ENCODE measurements around the gene APPBP2.
"Not testable (repeated sequence)": the region's sequence is repeated elsewhere in the genome, so short reads cannot be mapped to it uniquely, and the experiment has no call there.

APPBP2 gene

GRCh38 chr17:60495260-60495659, 30.8 kb downstream of the APPBP2 start:
- no peak for DNase-seq

DNA sequence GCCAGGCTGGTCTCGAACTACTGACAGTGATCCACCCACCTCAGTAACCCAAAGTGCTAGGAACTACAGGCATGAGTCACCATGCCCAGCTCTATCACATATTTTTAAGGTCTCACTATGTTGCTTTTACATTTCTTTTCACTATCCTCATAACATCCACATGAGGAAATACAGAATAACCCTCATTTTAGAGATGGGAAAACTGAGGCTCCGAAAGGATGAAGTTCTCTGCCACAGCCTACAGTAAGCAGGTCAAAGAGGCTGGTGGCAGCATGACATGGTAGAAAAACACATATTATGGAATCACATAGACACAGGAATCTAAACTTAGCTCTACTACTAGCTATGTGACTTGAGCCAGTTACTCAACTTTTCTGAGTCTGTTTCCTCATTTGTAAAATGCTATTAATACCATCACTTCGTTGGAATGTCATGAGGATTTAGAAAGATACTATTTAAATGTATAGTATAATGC, 32.2 kb downstream of the APPBP2 start:
- DNase-seq, result no peak

- no peak for DNase-seq
Measured at GRCh38 chr17:60491771-60492170, 34.3 kb downstream of the APPBP2 start.

DNA sequence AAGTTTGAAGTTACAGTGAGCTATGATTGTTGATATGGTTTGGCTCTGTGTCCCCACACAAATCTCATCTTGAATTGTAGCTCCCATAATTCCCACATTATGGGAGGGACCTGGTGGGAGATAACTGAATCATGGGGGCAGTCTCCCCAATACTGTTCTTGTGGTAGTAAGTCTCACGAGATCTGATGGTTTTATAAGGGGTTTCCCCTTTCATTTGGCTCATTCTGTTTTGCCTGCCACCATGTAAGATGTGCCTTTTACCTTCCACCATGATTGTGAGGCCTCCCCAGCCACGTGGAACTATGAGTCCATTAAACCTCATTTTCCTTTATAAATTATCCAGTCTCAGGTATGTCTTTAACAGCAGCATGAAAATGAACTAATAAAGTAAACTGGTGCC, 35.4 kb downstream of the APPBP2 start:
- not testable (repeated sequence) for DNase-seq

DNA sequence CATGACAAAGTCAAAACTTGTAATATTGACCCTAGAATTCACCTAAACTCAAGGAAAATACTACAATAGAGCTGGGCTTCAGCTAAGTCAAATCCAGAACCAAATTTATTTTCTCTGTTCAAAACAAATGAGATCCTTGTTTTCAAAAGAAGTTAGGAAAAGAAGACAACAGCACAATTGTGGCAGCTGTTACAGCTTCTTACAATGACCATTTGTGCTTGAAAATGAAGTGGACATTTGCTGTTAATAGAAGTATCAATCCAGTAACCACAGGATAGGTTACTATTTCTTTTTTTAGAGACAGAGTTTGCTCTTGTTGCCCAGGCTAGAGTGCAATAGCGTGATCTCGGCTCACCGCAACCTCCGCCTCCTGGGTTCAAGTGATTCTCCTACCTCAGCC, 44.4 kb downstream of the APPBP2 start:
- no peak for DNase-seq

DNA sequence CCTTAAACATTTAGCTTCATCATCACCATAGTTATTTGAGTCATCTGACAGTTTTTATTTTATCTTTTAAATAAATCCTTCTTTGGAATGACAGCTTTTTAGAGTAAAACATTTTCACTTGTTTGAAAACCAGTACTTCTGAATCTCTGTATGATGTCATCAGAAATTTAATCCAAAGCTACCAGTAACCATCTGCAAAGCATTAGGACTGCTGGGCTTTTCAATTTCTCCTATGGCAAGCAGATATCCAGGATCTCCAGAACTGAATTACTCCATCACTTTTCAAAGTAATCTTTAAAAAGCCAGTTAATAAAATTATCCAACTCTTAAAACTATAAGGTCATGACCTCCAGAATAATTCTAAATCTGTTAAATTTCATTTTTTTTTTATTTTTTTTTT, 52.3 kb downstream of the APPBP2 start:
- no peak for DNase-seq

DNA sequence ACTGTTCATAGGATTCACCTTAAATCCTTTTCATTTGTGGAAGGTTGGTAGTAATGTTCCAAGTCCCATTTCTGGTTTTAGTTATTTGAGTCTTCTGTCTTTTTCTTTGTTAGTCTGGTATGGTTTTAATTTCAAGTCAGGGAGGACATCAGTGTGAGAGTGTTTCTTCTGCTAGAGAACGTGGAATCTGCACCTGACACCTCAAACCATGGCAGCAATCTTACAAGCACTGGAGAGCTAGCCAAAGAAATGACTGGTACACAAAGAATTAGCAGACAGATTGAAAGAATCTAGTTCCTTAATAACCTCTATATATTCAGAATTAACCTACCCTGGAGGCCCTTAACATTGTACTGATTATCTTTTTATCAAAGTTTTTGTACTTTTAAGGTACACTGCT, 53.6 kb downstream of the APPBP2 start:
- DNase-seq, result no peak

- DNase-seq, result no peak
Measured at GRCh38 chr17:60471451-60471850, 54.6 kb downstream of the APPBP2 start.

- DNase-seq, result no peak
Measured at GRCh38 chr17:60468371-60468770, 57.7 kb downstream of the APPBP2 start.

DNA sequence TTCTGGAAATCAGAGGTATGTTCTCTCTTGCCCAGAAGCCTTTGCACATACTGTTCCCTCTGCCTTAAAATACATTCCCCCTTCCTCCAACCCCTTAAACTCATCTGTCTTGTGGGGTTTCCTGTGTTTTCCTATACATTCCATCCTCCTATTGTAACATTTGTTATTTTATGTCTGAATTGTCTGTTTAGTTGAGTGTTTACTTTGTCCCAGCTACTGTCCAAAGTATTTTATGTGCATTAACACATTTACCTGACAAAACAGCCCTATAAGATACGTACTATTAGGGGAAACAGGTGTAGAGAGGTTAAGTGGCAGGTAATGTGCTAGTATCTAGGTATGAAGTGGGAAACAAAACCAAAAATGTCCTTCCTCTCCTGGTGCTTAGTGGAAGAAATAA, 61.7 kb downstream of the APPBP2 start:
- DNase-seq, result no peak

DNA sequence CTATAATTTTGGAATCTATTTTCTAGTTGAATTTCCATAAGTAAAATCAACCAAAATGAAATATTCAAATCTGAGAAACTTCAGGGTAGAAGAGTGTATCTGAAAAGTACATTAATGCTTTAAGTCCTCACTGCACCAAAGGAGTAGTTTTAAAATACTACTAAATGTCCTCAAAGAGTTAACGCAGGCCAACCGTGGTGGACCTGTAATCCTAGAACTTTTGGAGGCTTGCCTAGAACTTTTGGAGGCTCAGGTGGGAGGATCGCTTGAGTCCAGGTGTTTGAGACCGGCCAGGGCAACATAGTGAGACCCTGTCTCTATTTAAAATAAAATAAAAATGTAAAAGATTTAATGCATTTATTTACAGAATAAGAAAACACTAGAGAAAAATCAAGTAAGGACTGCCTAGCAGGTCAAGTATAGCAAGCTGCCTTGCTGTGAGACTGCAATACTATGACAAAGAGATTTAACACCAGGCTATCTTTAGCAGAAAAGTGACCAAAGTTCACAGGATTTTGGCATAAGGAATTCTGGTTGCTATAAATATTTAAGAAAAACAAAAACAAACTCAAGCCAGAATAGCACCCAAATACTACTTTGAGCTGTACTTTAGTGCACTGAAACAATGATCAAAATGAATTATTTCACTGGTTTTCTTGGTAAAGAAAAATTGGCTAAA, 62.7 kb downstream of the APPBP2 start:
- DNase-seq, result no peak

DNA sequence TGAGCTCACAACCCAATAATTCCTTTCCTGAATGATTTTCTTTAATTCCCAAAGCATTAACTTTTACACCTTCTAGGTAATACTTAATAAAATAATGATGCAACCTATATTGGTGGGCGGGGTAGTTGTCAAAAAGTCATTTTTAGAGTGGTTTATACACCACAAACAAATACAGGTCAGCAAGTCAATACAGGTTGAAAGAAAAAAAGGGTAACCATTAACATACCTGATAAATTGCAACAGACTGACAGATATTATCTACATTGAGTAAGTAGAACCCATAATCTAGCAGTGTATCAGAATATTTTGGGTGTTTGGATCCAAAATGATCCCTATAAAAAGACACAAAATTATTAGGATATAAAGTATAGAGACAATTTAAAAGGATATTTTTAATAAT, 64.5 kb downstream of the APPBP2 start:
- no peak for DNase-seq

GRCh38 chr17:60457148-60457547, 68.9 kb downstream of the APPBP2 start:
- no peak for DNase-seq

DNA sequence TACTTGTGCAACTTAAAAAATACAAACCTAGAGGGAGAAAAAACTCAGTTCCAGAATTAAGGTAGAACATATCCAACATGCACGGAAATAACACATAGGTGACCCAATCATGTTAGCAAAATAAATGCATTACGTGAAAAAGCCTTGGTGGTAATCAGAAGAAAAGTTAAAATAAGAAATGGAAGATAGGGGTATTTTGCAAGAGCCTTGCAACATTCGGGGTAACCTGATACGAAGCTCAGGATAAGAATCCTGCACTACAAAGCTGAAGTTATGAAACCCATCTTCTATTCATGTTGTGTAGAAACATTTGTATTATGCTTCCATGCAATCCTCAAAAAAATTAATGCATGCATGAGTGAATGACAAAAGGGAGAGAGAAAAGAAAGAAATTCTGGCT, 70.7 kb downstream of the APPBP2 start:
- DNase-seq, result no peak

DNA sequence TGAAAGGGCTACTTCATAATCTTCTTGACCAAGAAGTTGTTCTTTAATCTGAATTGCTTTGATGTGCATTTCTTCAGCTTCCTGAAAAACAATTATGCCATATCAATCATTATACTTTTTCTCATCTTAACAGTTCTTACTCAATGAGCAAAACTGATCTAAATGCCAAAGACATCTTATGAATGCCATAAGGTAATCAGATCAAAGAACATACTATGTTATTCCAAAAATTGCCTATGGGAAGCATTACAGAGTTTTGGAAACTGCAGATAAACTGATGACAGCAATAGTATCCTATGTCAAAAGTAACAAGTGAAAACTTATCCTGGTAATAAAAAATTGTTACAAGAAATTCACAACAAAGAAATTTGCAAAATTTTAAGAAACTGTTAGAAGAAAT, 74.1 kb downstream of the APPBP2 start:
- DNase-seq, result no peak

- no peak for DNase-seq
Measured at GRCh38 chr17:60451071-60451470, 75.0 kb downstream of the APPBP2 start.

DNA sequence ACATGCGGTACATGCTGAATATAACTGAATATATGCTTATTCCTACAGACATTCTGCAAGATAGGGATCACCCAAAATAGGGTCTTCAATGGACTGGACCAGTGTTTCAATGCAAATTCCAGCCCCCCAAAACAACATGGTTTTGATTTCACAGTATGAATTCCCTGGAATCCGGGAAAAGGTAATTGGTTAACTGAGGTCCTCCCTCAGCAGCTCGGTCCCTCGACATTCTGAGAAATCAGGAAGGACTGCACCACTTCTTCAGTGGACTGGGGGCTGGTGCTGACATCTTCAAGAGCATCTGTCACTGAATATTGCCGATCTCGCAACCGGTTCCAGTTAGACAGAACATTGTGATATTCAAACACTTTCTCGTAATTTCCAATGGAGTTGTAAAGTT, 78.7 kb downstream of the APPBP2 start:
- no peak for DNase-seq

DNA sequence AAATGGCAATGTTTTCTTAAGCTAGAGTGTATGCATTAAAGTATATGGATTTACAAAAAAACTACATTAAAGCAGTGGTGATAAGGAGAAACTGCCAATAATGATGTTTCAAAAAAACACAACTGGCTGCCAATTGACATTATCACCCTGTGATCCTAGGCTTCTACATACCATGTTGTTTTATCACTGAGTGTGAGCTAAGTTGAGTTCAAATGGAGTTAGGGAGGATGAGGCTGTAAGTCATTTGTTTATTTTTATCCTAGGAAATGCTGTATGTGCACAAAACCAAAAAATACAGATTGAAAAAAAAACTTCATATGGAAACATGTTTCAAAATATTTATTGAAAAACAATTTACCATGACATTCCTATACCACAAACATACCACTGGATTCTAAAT, 80.9 kb downstream of the APPBP2 start:
- DNase-seq, result no peak

- no peak for DNase-seq
Measured at GRCh38 chr17:60443713-60444112, 82.3 kb downstream of the APPBP2 start.

GRCh38 chr17:60442271-60443173, 83.5 kb downstream of the APPBP2 start:
- DNase-seq, result no peak

- no peak for DNase-seq
Measured at GRCh38 chr17:60439501-60439900, 86.5 kb downstream of the APPBP2 start.

- DNase-seq, result no peak
Measured at GRCh38 chr17:60436676-60437075, 89.4 kb downstream of the APPBP2 start.

DNA sequence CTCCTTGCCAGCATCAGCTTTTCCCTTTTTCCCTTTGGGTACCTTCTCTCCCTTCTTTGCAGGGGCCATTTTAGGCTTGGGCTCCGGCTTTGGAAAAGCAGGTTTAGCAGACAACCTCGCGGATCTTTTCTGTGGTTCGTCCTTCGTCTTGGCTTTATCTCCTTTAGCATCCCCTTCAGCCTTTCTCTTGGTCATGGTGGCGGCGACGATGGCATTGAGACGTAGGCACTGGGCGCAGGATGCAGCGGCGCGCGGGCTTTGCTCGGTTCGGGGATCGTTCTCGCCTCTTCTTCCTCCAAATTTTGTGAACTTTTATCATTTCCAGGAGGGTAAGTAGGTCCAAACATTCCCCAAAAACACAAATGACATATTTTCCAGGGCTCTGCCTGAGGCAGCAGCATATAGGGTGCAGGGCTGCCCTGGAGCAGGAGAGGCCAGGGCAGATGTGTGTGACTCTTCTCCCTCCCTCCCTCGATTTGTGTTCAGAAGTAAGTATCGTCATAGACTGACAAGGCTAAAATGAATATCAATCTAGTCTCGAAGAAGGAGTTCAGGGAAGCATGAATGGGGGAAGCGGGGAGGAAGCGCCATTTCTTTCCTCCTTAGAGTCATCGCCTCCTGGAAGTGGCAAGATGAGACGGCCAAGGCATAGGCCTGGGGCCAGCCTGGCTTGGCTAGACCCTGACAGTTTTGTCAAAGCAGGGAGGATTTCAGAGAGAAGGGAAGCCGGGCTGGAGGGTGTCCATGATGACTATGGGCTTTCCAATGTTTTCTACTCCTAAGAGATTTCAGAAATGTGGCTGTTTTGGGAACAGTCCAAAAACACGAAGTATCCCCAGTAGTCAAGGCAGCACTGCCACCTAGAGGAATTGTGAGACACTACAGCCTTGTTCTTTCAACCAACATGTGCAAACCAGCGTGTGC, 90.5 kb downstream of the APPBP2 start:
- DNase-seq, result peak in 4 of 5 experiments; percentile 18 to 57 (median 32)
